ENCODE measurements around the gene RAI14.

RAI14 gene

DNA sequence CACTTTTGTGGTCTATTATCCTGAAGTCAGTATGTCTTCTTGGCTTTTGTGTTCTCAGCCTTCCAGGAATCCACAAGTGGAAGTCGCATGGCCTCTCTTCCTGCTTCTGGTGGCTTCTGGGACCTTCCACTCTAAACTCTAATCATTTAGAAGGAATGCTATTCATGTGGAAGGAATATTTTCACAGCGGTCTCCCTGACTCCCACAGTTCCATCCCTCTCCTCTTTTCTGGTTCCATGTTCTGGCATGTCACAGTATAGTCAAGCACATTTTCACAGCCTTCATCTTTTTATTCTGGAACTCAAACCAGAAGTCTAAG is 7.3 kb upstream of the RAI14 start:
- no peaks in the 10 kb centered on the region for H3K36me3 ChIP-seq (ENCODE audit: control insufficient read depth, low read length)
- no peaks in the 10 kb centered on the region for H3K4me1 ChIP-seq (ENCODE audit: control insufficient read depth, low read length)
- H3K4me2 ChIP-seq (ENCODE audit: low read length) = no peak overlapping the region
- no peaks in the 10 kb centered on the region for H3K79me2 ChIP-seq (ENCODE audit: control insufficient read depth, low read length)
- no peak overlapping the region for H3K4me3 ChIP-seq (ENCODE audit: low read length)
- H4K20me1 ChIP-seq (ENCODE audit: control insufficient read depth, insufficient read depth, low read depth, low read length) = no peaks in the 10 kb centered on the region
- H3K27me3 ChIP-seq (ENCODE audit: control insufficient read depth, low read length) = no peaks in the 10 kb centered on the region
- TF ChIP-seq, protein P1, sequence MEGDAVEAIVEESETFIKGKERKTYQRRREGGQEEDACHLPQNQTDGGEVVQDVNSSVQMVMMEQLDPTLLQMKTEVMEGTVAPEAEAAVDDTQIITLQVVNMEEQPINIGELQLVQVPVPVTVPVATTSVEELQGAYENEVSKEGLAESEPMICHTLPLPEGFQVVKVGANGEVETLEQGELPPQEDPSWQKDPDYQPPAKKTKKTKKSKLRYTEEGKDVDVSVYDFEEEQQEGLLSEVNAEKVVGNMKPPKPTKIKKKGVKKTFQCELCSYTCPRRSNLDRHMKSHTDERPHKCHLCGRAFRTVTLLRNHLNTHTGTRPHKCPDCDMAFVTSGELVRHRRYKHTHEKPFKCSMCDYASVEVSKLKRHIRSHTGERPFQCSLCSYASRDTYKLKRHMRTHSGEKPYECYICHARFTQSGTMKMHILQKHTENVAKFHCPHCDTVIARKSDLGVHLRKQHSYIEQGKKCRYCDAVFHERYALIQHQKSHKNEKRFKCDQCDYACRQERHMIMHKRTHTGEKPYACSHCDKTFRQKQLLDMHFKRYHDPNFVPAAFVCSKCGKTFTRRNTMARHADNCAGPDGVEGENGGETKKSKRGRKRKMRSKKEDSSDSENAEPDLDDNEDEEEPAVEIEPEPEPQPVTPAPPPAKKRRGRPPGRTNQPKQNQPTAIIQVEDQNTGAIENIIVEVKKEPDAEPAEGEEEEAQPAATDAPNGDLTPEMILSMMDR (IDR thresholded peaks at IDR 0.05; ENCODE audit: low read depth, low read length, poor library complexity, severe bottlenecking) = no peak
- no peak for TF ChIP-seq EZH2phosphoT487 (IDR thresholded peaks at IDR 0.05; ENCODE audit: borderline replicate concordance, low read length)
- H3F3A ChIP-seq (ENCODE audit: control insufficient read depth, insufficient read depth) = no peaks in the 10 kb centered on the region
- H3K9me2 ChIP-seq (replicated peaks; ENCODE audit: control insufficient read depth, low read length) = no peaks in the 10 kb centered on the region
- no peak overlapping the region for H3K27ac ChIP-seq (ENCODE audit: low read depth, low read length)
- no peaks in the 10 kb centered on the region for H3K9me3 ChIP-seq (ENCODE audit: control insufficient read depth, insufficient read depth, low read length)

DNA sequence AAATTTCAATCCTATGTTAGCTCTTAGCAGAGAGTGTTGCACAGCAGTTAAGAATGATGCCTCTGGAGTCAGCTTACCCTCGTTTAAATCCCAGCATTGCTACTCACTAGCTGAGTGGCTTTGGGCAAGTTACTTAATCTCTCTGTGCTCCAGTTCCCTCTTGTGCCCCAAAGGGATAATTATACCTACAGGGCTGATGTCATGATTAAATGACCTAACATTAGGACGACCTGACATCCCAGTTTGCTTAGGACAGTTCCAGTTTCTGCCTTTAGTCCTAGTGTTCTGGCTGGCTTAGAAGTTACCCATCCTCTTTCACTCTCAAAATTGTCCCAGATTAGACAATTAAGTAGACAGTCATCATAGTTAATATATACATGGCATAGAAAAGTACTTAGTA is 4.3 kb upstream of the RAI14 start:
- H3K9me2 ChIP-seq (replicated peaks; ENCODE audit: control insufficient read depth, low read length) = no peaks in the 10 kb centered on the region
- no peaks in the 10 kb centered on the region for H3K4me1 ChIP-seq (ENCODE audit: control insufficient read depth, low read length)
- H4K20me1 ChIP-seq (ENCODE audit: control insufficient read depth, insufficient read depth, low read depth, low read length) = no peaks in the 10 kb centered on the region
- H3K4me3 ChIP-seq (ENCODE audit: low read length) = no peak overlapping the region
- H3F3A ChIP-seq (ENCODE audit: control insufficient read depth, insufficient read depth) = no peaks in the 10 kb centered on the region
- H3K79me2 ChIP-seq (ENCODE audit: control insufficient read depth, low read length) = no peaks in the 10 kb centered on the region
- H3K27me3 ChIP-seq (ENCODE audit: control insufficient read depth, low read length) = no peaks in the 10 kb centered on the region
- H3K36me3 ChIP-seq (ENCODE audit: control insufficient read depth, low read length) = no peaks in the 10 kb centered on the region
- H3K4me2 ChIP-seq (ENCODE audit: low read length) = no peak overlapping the region
- H3K27ac ChIP-seq (ENCODE audit: low read depth, low read length) = no peak overlapping the region
- TF ChIP-seq, protein P1 (IDR thresholded peaks at IDR 0.05; ENCODE audit: low read depth, low read length, poor library complexity, severe bottlenecking) = no peak
- TF ChIP-seq EZH2phosphoT487 (IDR thresholded peaks at IDR 0.05; ENCODE audit: borderline replicate concordance, low read length) = no peak
- H3K9me3 ChIP-seq (ENCODE audit: control insufficient read depth, insufficient read depth, low read length) = no peaks in the 10 kb centered on the region

DNA sequence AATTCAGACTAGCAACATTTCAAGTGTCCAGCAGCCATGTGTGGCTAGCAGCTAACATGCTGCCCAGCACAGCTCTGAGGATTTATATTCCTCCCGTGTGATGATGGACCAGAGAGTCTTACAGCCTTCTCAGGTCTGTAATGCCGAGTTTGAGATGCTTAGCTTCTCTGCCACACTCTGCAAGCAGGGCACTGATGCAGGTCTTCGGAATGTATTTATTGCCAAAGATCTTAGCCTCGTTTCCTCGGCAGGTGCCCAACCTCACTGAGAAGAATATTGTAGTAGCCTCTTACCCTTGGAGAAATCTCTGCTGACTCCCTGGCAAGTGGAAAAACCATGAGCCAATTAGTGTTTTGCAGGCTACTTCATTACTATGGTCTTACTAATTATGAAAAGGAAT is 3.7 kb upstream of the RAI14 start:
- H3K9me2 ChIP-seq (replicated peaks; ENCODE audit: control insufficient read depth, low read length) = no peaks in the 10 kb centered on the region
- no peak overlapping the region for H3K4me3 ChIP-seq (ENCODE audit: low read length)
- no peak overlapping the region for H3K27ac ChIP-seq (ENCODE audit: low read depth, low read length)
- H3K36me3 ChIP-seq (ENCODE audit: control insufficient read depth, low read length) = no peaks in the 10 kb centered on the region
- H4K20me1 ChIP-seq (ENCODE audit: control insufficient read depth, insufficient read depth, low read depth, low read length) = no peaks in the 10 kb centered on the region
- no peak for TF ChIP-seq EZH2phosphoT487 (IDR thresholded peaks at IDR 0.05; ENCODE audit: borderline replicate concordance, low read length)
- TF ChIP-seq, protein P1 (IDR thresholded peaks at IDR 0.05; ENCODE audit: low read depth, low read length, poor library complexity, severe bottlenecking) = no peak
- no peaks in the 10 kb centered on the region for H3F3A ChIP-seq (ENCODE audit: control insufficient read depth, insufficient read depth)
- no peaks in the 10 kb centered on the region for H3K79me2 ChIP-seq (ENCODE audit: control insufficient read depth, low read length)
- H3K9me3 ChIP-seq (ENCODE audit: control insufficient read depth, insufficient read depth, low read length) = no peaks in the 10 kb centered on the region
- H3K4me1 ChIP-seq (ENCODE audit: control insufficient read depth, low read length) = no peaks in the 10 kb centered on the region
- no peak overlapping the region for H3K4me2 ChIP-seq (ENCODE audit: low read length)
- H3K27me3 ChIP-seq (ENCODE audit: control insufficient read depth, low read length) = no peaks in the 10 kb centered on the region

DNA sequence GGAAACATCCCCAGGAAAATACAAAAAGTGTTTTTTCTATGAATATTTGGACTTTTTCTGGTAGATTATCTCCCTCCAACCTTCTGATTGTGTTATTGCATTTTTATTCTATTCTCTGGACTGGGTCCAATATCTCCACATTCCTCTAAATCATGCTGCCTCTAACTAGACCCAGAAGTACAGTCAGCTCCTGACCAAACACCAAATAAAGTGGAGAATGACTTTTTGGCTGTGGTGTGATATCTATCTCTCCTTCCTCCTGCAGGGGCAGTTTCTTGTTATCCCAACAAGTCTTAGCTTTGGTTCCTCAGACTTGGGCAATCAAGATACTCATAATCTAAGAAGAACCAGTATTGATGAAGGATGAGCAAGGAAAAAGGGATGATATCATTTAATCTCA is 3.2 kb upstream of the RAI14 start:
- H3K79me2 ChIP-seq (ENCODE audit: control insufficient read depth, low read length) = no peaks in the 10 kb centered on the region
- no peaks in the 10 kb centered on the region for H3K27me3 ChIP-seq (ENCODE audit: control insufficient read depth, low read length)
- no peaks in the 10 kb centered on the region for H3F3A ChIP-seq (ENCODE audit: control insufficient read depth, insufficient read depth)
- H3K9me3 ChIP-seq (ENCODE audit: control insufficient read depth, insufficient read depth, low read length) = no peaks in the 10 kb centered on the region
- TF ChIP-seq EZH2phosphoT487 (IDR thresholded peaks at IDR 0.05; ENCODE audit: borderline replicate concordance, low read length) = no peak
- TF ChIP-seq, protein P1 (IDR thresholded peaks at IDR 0.05; ENCODE audit: low read depth, low read length, poor library complexity, severe bottlenecking) = no peak
- no peak overlapping the region for H3K4me3 ChIP-seq (ENCODE audit: low read length)
- H3K4me2 ChIP-seq (ENCODE audit: low read length) = no peak overlapping the region
- no peaks in the 10 kb centered on the region for H3K4me1 ChIP-seq (ENCODE audit: control insufficient read depth, low read length)
- H3K9me2 ChIP-seq (replicated peaks; ENCODE audit: control insufficient read depth, low read length) = no peaks in the 10 kb centered on the region
- H3K36me3 ChIP-seq (ENCODE audit: control insufficient read depth, low read length) = no peaks in the 10 kb centered on the region
- H3K27ac ChIP-seq (ENCODE audit: low read depth, low read length) = no peak overlapping the region
- H4K20me1 ChIP-seq (ENCODE audit: control insufficient read depth, insufficient read depth, low read depth, low read length) = no peaks in the 10 kb centered on the region
